Measurements from ENCODE around the gene CORO6. TPM values are rescaled to one million over a fixed set of nuclear protein-coding genes. Genes with fewer than 3 reads are reported as not detected.

CORO6 gene
- total and polyA plus RNA-seq, 2 of the 13 experiments (the other 11 are each of a cell fraction or from before 2014, with no cell fraction given) = 0.42 to 0.82 TPM

DNA sequence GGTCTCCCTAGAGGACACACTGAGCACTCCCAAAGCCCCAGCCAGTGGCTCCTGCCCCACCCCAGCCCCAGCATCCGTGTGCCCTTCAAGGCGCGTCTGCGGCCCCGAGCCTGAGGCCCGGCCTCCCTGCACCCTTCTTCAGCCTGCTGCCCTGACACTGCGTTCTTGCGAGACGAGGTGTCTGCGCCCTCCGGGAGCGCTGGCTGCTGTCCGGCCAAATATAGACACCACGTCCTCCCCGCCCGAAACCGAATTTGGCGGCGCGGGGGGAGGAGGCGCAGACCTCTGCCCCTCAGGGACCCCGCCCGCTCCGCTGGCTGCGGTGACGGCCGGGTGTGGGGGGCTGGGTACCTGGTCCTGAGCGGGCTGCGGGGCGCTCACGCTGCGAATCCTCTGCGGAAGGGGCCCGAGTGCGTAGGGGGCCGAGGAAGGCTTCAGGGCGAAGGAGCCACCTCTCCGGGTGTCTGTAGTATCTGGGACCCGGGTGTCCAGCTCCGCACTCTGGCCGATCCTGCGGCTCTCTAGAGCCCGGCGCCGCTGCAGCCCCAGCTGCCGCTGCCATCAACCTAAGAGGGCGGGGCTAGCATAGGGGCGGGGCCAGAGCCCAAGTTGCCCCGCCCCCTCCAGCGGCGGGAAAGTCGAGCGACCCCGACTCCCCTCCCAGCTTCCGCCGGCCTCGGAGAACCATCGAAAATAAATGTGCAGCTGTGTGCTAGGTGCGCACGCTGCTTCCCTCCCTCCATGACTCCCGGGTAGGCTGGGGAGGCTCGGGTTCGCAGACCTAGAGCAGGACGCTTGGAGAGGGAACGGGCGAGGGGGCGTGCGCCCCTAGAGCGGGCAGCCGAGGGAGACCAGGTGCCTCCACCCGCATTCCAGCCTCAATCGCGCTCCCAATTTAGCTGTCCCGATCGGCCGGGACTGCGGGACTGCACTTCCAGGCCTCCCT, at the start of gene CORO6 (continued):
- TF ChIP-seq ZNF276 (CRISPR knock-in tag; IDR thresholded peaks at IDR 0.05; ENCODE audit: low read depth) (peak; percentile 72; the same call in 1 of the 2 replicates), TRIM22 (IDR thresholded peaks at IDR 0.05) (no peak), SRY (CRISPR knock-in tag; IDR thresholded peaks at IDR 0.05) (no peak), ZMAT3 (CRISPR knock-in tag; conservative IDR thresholded peaks at IDR 0.05) (no peak), KAT8 (CRISPR knock-in tag; IDR thresholded peaks at IDR 0.05) (peak; percentile 43; the same call in 1 of the 2 replicates), MAX (IDR thresholded peaks at IDR 0.05) (0 out of 2 replicates have a peak, but pooled peaks have one; percentile 35), SP5 (CRISPR knock-in tag; IDR thresholded peaks at IDR 0.05; ENCODE audit: borderline replicate concordance, low read depth) (no peak), ASH2L (IDR thresholded peaks at IDR 0.05; ENCODE audit: insufficient read length, low read depth, low read length) (peak; percentile 44), ZBTB7A (CRISPR knock-in tag; IDR thresholded peaks at IDR 0.05) (0 out of 2 replicates have a peak, but pooled peaks have one; percentile 44), NFE2L1 (CRISPR knock-in tag; IDR thresholded peaks at IDR 0.05; ENCODE audit: borderline replicate concordance) (no peak), KLF16 (CRISPR knock-in tag; IDR thresholded peaks at IDR 0.05) (peak in 1 of 2 experiments; percentile 20; a peak in 1 of 4 replicates), HNF1B (CRISPR knock-in tag; IDR thresholded peaks at IDR 0.05) (peak; percentile 66), ZNF670 (CRISPR knock-in tag; IDR thresholded peaks at IDR 0.05; ENCODE audit: borderline replicate concordance) (no peak)
- TF ChIP-seq, protein P1, sequence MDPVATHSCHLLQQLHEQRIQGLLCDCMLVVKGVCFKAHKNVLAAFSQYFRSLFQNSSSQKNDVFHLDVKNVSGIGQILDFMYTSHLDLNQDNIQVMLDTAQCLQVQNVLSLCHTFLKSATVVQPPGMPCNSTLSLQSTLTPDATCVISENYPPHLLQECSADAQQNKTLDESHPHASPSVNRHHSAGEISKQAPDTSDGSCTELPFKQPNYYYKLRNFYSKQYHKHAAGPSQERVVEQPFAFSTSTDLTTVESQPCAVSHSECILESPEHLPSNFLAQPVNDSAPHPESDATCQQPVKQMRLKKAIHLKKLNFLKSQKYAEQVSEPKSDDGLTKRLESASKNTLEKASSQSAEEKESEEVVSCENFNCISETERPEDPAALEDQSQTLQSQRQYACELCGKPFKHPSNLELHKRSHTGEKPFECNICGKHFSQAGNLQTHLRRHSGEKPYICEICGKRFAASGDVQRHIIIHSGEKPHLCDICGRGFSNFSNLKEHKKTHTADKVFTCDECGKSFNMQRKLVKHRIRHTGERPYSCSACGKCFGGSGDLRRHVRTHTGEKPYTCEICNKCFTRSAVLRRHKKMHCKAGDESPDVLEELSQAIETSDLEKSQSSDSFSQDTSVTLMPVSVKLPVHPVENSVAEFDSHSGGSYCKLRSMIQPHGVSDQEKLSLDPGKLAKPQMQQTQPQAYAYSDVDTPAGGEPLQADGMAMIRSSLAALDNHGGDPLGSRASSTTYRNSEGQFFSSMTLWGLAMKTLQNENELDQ (CRISPR knock-in tag; IDR thresholded peaks at IDR 0.05; ENCODE audit: borderline replicate concordance) = no peak
- TF ChIP-seq, protein P2, sequence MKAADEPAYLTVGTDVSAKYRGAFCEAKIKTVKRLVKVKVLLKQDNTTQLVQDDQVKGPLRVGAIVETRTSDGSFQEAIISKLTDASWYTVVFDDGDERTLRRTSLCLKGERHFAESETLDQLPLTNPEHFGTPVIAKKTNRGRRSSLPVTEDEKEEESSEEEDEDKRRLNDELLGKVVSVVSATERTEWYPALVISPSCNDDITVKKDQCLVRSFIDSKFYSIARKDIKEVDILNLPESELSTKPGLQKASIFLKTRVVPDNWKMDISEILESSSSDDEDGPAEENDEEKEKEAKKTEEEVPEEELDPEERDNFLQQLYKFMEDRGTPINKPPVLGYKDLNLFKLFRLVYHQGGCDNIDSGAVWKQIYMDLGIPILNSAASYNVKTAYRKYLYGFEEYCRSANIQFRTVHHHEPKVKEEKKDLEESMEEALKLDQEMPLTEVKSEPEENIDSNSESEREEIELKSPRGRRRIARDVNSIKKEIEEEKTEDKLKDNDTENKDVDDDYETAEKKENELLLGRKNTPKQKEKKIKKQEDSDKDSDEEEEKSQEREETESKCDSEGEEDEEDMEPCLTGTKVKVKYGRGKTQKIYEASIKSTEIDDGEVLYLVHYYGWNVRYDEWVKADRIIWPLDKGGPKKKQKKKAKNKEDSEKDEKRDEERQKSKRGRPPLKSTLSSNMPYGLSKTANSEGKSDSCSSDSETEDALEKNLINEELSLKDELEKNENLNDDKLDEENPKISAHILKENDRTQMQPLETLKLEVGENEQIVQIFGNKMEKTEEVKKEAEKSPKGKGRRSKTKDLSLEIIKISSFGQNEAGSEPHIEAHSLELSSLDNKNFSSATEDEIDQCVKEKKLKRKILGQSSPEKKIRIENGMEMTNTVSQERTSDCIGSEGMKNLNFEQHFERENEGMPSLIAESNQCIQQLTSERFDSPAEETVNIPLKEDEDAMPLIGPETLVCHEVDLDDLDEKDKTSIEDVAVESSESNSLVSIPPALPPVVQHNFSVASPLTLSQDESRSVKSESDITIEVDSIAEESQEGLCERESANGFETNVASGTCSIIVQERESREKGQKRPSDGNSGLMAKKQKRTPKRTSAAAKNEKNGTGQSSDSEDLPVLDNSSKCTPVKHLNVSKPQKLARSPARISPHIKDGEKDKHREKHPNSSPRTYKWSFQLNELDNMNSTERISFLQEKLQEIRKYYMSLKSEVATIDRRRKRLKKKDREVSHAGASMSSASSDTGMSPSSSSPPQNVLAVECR (CRISPR knock-in tag; IDR thresholded peaks at IDR 0.05; ENCODE audit: borderline replicate concordance) = peak; percentile 76
